Astrocyte (in vitro differentiated cells and primary cell): ENCODE results near the gene THOP1.

Source experiments
- CTCF ChIP-seq: IDR thresholded peaks from 2 replicates; pipeline ENCODE4 v1.5.1; 2011; ENCODE audit warnings: low read depth, mild to moderate bottlenecking, inconsistent platforms, low read length, moderate library complexity; ENCODE audit not compliant: insufficient read depth
- EZH2 ChIP-seq: IDR thresholded peaks from 2 replicates; pipeline ENCODE4 v1.6.1; 2012; ENCODE audit warnings: mild to moderate bottlenecking, low read length, inconsistent platforms; ENCODE audit not compliant: insufficient read depth

GRCh38 chr19:2774083-2774679, 11.1 kb upstream of the THOP1 start:
- TF ChIP-seq CTCF, result no peak
- no peak for TF ChIP-seq EZH2
